Mesothelial cell of epicardium (in vitro differentiated cells): Measurements from ENCODE around the gene GNAZ. TPM values are rescaled to one million over a fixed set of nuclear protein-coding genes. Genes with fewer than 3 reads are reported as not detected.

ENCODE experiments used
- DNase-seq, 2 experiments: peaks; one replicate each; pipeline ENCODE4 v3.0.0; 2021; ENCODE audit warnings: low spot score in 2 of 2; ENCODE audit not compliant: unreplicated experiment in 2 of 2
- H3K27ac Mint-ChIP-seq: 2 replicates; pipeline ENCODE4 v1.8.0; 2021; ENCODE audit warnings: mixed read lengths
- H3K27me3 Mint-ChIP-seq: 2 replicates; pipeline ENCODE4 v1.8.0; 2021; ENCODE audit warnings: low read depth, mixed read lengths
- H3K36me3 Mint-ChIP-seq: 2 replicates; pipeline ENCODE4 v1.8.0; 2021; ENCODE audit warnings: mixed read lengths
- H3K4me1 Mint-ChIP-seq: 2 replicates; pipeline ENCODE4 v1.8.0; 2021; ENCODE audit warnings: mixed read lengths
- H3K4me3 Mint-ChIP-seq: 2 replicates; pipeline ENCODE4 v1.8.0; 2021; ENCODE audit warnings: mild to moderate bottlenecking, moderate library complexity, mixed read lengths
- H3K9me3 Mint-ChIP-seq: 2 replicates; pipeline ENCODE4 v1.8.0; 2021; ENCODE audit warnings: mixed read lengths
- total RNA-seq: library from RNA; stranded (reverse); gene quantifications from 3 replicates; pipeline ENCODE4 v1.2.1, GENCODE V29; 2021
- TF ChIP-seq, protein P1 (sequence below): fragments of 200-600 bp; sonication (generic); IDR thresholded peaks from one replicate; pipeline ENCODE4 v1.5.0; 2021; ENCODE audit warnings: antibody characterized with exemption; ENCODE audit not compliant: unreplicated experiment

Gene GNAZ
- total RNA-seq, 1 donor from 2014 or later: 6.5 TPM

DNA sequence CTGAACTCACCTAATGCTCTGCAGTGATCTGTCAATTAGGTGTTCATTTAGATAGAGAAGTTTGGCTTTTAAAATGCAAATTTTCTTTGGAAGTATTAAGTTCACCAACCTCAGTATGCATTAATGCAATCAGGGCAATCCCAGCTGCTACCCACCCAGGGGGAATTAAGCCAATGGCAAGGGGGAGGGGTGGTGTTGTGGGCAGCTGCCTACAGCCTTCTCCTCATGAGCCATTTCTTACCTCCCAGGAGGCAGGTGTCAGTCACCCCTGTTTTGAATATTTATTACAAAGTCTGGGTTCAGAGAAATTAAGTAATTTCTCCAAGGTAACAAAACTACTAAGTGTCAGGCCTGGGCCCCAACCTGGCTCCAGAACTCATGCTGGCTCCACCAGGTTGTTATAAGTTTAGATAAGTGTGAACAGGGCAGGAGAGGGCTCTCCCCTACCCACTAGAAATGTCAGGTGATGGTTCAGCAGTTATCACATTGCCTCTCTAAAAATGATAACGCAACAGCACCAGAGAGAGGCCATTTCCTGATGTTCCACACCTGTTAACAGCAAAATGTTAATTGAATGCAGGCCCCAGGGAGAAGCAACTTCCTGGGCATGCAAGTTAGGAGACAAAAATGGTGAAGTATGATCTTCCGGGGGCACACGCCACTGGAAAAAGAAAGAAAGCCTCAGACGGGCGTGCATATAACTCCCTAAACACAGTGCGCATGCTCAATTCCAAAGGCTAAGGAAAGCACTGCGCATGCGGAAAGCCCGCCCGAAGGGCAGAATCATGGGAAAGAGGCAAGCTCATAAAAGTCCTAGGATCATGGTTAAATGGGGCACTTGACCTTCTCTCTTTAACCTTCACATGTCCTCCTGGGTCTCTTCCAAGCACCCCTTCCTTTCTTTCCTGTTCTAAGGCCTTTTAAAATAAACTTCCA is 35.4 kb upstream of the GNAZ start:
- Mint-ChIP-seq H3K27ac (no peak overlapping the region), H3K4me1 (no peaks in the 10 kb centered on the region), H3K27me3 (peaks cover 17% of the 10 kb centered on the region), H3K4me3 (no peak overlapping the region), H3K36me3 (no peaks in the 10 kb centered on the region), H3K9me3 (no peaks in the 10 kb centered on the region)
- DNase-seq: no peak
- TF ChIP-seq, protein P1, sequence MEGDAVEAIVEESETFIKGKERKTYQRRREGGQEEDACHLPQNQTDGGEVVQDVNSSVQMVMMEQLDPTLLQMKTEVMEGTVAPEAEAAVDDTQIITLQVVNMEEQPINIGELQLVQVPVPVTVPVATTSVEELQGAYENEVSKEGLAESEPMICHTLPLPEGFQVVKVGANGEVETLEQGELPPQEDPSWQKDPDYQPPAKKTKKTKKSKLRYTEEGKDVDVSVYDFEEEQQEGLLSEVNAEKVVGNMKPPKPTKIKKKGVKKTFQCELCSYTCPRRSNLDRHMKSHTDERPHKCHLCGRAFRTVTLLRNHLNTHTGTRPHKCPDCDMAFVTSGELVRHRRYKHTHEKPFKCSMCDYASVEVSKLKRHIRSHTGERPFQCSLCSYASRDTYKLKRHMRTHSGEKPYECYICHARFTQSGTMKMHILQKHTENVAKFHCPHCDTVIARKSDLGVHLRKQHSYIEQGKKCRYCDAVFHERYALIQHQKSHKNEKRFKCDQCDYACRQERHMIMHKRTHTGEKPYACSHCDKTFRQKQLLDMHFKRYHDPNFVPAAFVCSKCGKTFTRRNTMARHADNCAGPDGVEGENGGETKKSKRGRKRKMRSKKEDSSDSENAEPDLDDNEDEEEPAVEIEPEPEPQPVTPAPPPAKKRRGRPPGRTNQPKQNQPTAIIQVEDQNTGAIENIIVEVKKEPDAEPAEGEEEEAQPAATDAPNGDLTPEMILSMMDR: no peak

DNA sequence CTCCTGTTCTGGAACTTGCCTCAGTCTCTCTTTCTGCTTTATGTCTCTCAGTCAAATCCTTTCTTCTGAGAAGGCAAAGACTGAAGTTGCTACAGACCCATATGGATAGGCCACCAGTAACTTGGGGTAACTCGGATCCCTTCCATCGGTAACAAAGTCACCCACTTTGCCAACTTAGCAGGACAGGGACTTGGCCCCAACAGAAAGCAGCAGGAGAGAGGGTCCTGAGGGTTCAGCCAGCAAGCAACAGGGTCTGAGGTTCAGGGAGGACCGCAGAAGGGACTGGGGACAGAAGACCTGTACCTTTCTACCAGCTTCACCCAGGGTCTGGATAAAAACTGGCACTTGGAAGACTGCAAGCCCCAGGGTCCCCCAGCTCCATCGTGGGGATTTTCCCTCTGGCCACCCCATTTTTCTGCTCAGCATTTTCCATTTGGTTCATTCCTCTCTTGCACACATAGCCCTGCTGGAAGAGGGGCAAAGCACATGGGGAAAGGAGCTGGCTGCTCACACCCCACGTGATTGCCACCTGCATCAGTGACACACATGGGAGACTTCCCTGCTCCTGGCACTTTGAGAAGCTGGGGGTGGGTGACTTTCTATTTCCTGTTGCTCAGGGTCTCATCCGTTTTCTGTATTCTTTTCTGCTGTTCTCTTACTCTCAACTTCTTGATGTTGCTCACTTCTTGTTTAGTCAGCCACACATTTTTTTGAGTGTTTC is 34.6 kb upstream of the GNAZ start:
- Mint-ChIP-seq H3K36me3 (no peaks in the 10 kb centered on the region), H3K4me3 (no peak overlapping the region), H3K27me3 (peaks cover 24% of the 10 kb centered on the region), H3K9me3 (no peaks in the 10 kb centered on the region), H3K27ac (no peak overlapping the region), H3K4me1 (no peaks in the 10 kb centered on the region)
- no peak for DNase-seq
- TF ChIP-seq, protein P1: no peak

DNA sequence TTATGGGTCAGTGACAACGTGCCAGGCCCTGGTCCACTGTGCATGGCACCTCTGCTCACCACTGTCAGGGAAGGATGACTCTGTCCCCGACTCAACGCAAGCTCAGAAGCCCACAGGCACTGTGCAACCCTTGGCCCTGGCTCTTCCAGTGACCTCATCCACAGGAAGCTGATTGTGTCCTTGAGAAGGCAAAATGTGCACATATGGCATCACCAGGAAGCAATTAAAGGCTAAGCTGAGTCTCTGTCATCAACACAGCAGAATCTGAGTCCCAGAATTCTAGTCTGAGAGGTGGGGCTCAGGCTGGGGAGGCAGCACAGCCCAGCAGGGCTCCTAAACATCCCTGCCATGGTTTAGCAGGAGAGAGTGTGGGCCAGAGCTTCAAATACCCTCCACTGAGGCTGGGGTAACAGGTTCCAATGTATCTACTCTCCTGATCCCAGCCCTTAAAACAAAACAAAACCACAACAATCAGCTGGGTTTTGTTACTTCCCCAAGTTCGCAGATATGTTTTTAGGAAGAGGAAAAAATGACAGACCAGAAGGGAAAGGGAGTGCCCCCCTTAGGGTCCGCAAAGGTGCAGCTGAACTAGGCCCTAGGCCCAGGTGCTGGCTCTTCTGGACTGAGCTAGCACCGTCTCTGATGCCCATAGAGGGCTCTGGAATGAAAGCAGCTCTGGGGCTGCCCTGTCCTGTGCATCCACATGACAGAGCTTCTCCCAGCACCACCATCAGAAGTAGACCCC is 33.5 kb upstream of the GNAZ start:
- H3K27ac Mint-ChIP-seq: no peak overlapping the region
- TF ChIP-seq, protein P1: no peak
- H3K27me3 Mint-ChIP-seq: peaks cover 31% of the 10 kb centered on the region

DNA sequence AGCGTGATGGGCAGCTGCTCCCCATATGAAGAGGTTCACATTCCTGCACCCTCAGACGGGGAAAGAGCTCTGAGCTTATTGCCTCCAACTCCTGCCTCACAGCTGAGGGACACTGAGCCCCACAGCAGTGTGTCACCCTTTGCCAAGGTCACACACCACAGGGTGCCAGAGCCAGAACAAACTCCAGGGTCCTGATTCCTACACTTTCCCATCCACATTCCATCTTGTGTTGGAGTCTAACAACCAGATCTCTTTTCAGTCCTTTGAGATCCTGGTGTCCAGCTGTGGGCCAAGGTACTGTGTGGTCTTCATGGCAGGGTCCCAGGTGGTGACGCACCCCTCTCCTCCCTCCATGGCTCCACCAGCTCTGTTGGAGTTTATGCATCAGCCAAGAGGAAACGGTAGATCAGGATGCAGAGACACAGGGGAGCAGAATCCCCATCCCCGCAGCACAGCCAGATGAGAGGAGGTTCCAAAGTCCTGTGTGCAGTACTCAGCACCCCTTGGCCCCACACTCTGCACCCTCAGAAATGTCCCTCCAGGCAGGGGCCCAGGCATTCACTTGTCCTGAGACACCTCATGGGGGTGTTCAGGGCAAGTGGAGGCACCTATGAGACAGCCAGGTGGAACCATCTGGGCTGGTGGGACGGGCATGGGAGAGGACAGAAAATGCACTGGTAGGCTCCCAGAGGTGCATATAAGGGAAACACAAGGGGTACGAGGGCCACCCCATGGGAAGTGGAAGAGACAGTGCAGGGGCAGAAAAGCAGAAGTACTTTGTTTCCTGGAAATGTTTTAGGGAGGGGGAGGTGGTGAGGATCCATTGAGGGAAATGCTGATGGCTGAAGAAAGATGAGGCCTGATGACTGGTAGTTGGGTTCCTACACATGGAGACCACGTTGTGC is 32.6 kb upstream of the GNAZ start:
- Mint-ChIP-seq H3K4me3 (no peak overlapping the region), H3K9me3 (no peaks in the 10 kb centered on the region), H3K27ac (no peak overlapping the region), H3K4me1 (no peaks in the 10 kb centered on the region), H3K36me3 (no peaks in the 10 kb centered on the region), H3K27me3 (peaks cover 36% of the 10 kb centered on the region)
- TF ChIP-seq, protein P1: no peak
- DNase-seq: no peak

More for the DNA sequence above, 33.5 kb upstream of the GNAZ start:
- no peak for DNase-seq
- H3K4me1 Mint-ChIP-seq: no peaks in the 10 kb centered on the region
- no peaks in the 10 kb centered on the region for H3K36me3 Mint-ChIP-seq
- H3K9me3 Mint-ChIP-seq: no peaks in the 10 kb centered on the region
- no peak overlapping the region for H3K4me3 Mint-ChIP-seq

GRCh38 chr22:23038334-23038642 is 32.0 kb upstream of the GNAZ start:
- H3K9me3 Mint-ChIP-seq: no peaks in the 10 kb centered on the region
- TF ChIP-seq, protein P1: no peak
- H3K27me3 Mint-ChIP-seq: peaks cover 36% of the 10 kb centered on the region
- no peak overlapping the region for H3K27ac Mint-ChIP-seq
- no peaks in the 10 kb centered on the region for H3K4me1 Mint-ChIP-seq
- no peak overlapping the region for H3K4me3 Mint-ChIP-seq
- DNase-seq: no peak
- H3K36me3 Mint-ChIP-seq: no peaks in the 10 kb centered on the region
